Endothelial cell of umbilical vein (primary cell): ENCODE measurements around the gene OR13J1. TPM values are rescaled to one million over a fixed set of nuclear protein-coding genes. Genes with fewer than 3 reads are reported as not detected.

ENCODE experiments used
- BruUV-seq: library from RNA; stranded (reverse); fragments of 400-500 nt; replicated peaks from 2 replicates; lab custom pipeline; 2021; lab: Mats Ljungman, UMichigan
- CTCF ChIA-PET: fragments of 300-600, 350-600 bp; sonication (Branson Sonifier 250); formaldehyde crosslinking; loops from one replicate; lab custom pipeline; 2021; ENCODE audit warnings: antibody characterized with exemption, inconsistent platforms; lab: Charles Lee
- POLR2A ChIA-PET: fragments of 300-600, 350-600 bp; sonication (Branson Sonifier 250); formaldehyde crosslinking; loops from one replicate; lab custom pipeline; 2021; ENCODE audit warnings: antibody characterized with exemption, inconsistent platforms; lab: Charles Lee
- DNase-seq: peaks from one replicate; pipeline ENCODE4 v3.0.0-alpha.2; 2011; ENCODE audit warnings: low read depth, low spot score
- FAIRE-seq: peaks from 2 replicates; lab custom pipeline; 2011; peaks lifted over from hg19 to GRCh38; lab: Jason Lieb, UNC
- H2AFZ ChIP-seq: 2 replicates; pipeline ENCODE4 v1.6.0; 2012; ENCODE audit warnings: low read depth, low read length, control low read depth, inconsistent platforms
- H3K27ac ChIP-seq: 2 replicates; pipeline ENCODE4 v1.5.1; 2011; ENCODE audit warnings: low read depth, mild to moderate bottlenecking, control low read depth, low read length, moderate library complexity; ENCODE audit not compliant: insufficient read depth
- H3K27me3 ChIP-seq, 2 experiments: 2 replicates each; pipeline versions ENCODE4 v1.6.0 to v1.6.1; 2011; ENCODE audit warnings: low read length in 2 of 2, mixed read lengths in 1 of 2; ENCODE audit not compliant: control insufficient read depth in 2 of 2, insufficient read depth in 2 of 2
- H3K36me3 ChIP-seq, 2 experiments: 2 replicates in 1 of 2; 3 replicates in 1 of 2; pipeline ENCODE4 v1.5.1; 2011; ENCODE audit warnings: low read length in 2 of 2, mild to moderate bottlenecking in 1 of 2, moderate library complexity in 1 of 2; ENCODE audit not compliant: control insufficient read depth in 2 of 2, insufficient read depth in 2 of 2; ENCODE audit errors: extremely low read depth in 1 of 2
- H3K4me1 ChIP-seq: 3 replicates; pipeline ENCODE4 v1.5.1; 2011; ENCODE audit warnings: mild to moderate bottlenecking, low read length; ENCODE audit not compliant: control insufficient read depth, insufficient read depth; ENCODE audit errors: extremely low read depth
- H3K4me2 ChIP-seq: 2 replicates; pipeline ENCODE4 v1.6.1; 2011; ENCODE audit warnings: low read length, control low read depth, mixed read lengths; ENCODE audit not compliant: insufficient read depth
- H3K4me3 ChIP-seq, 3 experiments: fragments of 200-600 bp in 1 of 3; sonication (generic), shearing (Covaris generic) in 1 of 3; replicated peaks in 1 of 3; 2 replicates each; pipeline ENCODE4 v1.5.1; 2011 to 2016; ENCODE audit warnings: control low read depth in 3 of 3, low read length in 3 of 3, mild to moderate bottlenecking in 2 of 3, inconsistent platforms in 1 of 3, low read depth in 1 of 3, moderate library complexity in 1 of 3; ENCODE audit not compliant: insufficient read depth in 1 of 3
- H3K79me2 ChIP-seq: 2 replicates; pipeline ENCODE4 v1.6.0; 2012; ENCODE audit warnings: low read length, inconsistent platforms; ENCODE audit not compliant: control insufficient read depth, insufficient read depth
- H3K9ac ChIP-seq: replicated peaks from 2 replicates; pipeline ENCODE3; 2011; ENCODE audit warnings: low read length, control low read depth; ENCODE audit not compliant: insufficient read depth; ENCODE audit errors: extremely low read depth
- H3K9me1 ChIP-seq: replicated peaks from 3 replicates; pipeline ENCODE4 v1.6.0; 2011; ENCODE audit warnings: mild to moderate bottlenecking, low read length; ENCODE audit not compliant: control insufficient read depth, insufficient read depth; ENCODE audit errors: extremely low read depth
- H3K9me3 ChIP-seq: replicated peaks from 2 replicates; pipeline ENCODE4 v1.5.1; 2012; ENCODE audit warnings: low read length, inconsistent platforms; ENCODE audit not compliant: control insufficient read depth, insufficient read depth
- H4K20me1 ChIP-seq: replicated peaks from 2 replicates; pipeline ENCODE3; 2011; ENCODE audit warnings: mild to moderate bottlenecking, low read length; ENCODE audit not compliant: control insufficient read depth, insufficient read depth; ENCODE audit errors: extremely low read depth
- EZH2 ChIP-seq: IDR thresholded peaks from 2 replicates; pipeline ENCODE4 v1.6.1; 2012; ENCODE audit warnings: borderline replicate concordance, low read depth, mild to moderate bottlenecking, moderate library complexity, low read length, inconsistent platforms; ENCODE audit not compliant: severe bottlenecking
- FOS ChIP-seq: IDR thresholded peaks from 2 replicates; pipeline ENCODE4 v1.6.1; 2011; ENCODE audit warnings: mild to moderate bottlenecking, low read length, moderate library complexity, borderline replicate concordance; ENCODE audit not compliant: insufficient read depth
- JUN ChIP-seq: IDR thresholded peaks from 2 replicates; pipeline ENCODE4 v1.6.1; 2011; ENCODE audit warnings: borderline replicate concordance, low read depth; ENCODE audit not compliant: insufficient read length, insufficient read depth
- MYC ChIP-seq: IDR thresholded peaks from one replicate; pipeline ENCODE4 v1.6.1; 2011; ENCODE audit warnings: mild to moderate bottlenecking, low read depth, low read length
- POLR2AphosphoS5 ChIP-seq: IDR thresholded peaks from 2 replicates; pipeline ENCODE4 v1.6.1; 2012; ENCODE audit warnings: low read depth, mild to moderate bottlenecking, control low read depth, low read length, moderate library complexity; ENCODE audit not compliant: insufficient read depth
- dilution Hi-C: fragments of 300-500 bp; cut with MboI; formaldehyde crosslinking; loops from one replicate; pipeline ENCODE4 v1.15.0; 2019; ENCODE audit warnings: low sequenced_read_pairs; ENCODE audit not compliant: extremely low pct_ligation_motif_present
- intact Hi-C: fragments of 100-400 bp; cut with micrococcal nuclease; formaldehyde crosslinking; loops from one replicate; pipeline ENCODE4 v1.10.0; 2022
- polyA plus RNA-seq, 4 experiments: library from polyadenylated mRNA; depleted of rRNA in 3 of 4; stranded (reverse) in 3 of 4; unstranded in 1 of 4; fragments of >200 nt; gene quantifications; 2 replicates each; pipeline versions ENCODE4 v1.2.1 to v1.2.3, GENCODE V29; 2011 to 2012; ENCODE audit warnings: missing spikeins in 1 of 4
- total RNA-seq: library from RNA; stranded (reverse); gene quantifications from 2 replicates; pipeline ENCODE4 v1.2.3, GENCODE V29; 2021
- TF ChIP-seq, protein P1 (sequence below), 2 donors: IDR thresholded peaks; 1 replicate in 1 of 2; 2 replicates in 1 of 2; pipeline ENCODE4 v1.5.1; 2011; ENCODE audit warnings: low read length in 2 of 2, mild to moderate bottlenecking in 2 of 2, moderate library complexity in 2 of 2, control low read depth in 1 of 2, inconsistent platforms in 1 of 2, low read depth in 1 of 2; ENCODE audit not compliant: insufficient read depth in 1 of 2; ENCODE audit errors: extremely low read depth in 1 of 2

The OR13J1 gene
- total and polyA plus RNA-seq, 2 donors (not counting 3 experiments of a cell fraction or from before 2014, with no cell fraction given) = not detected

DNA sequence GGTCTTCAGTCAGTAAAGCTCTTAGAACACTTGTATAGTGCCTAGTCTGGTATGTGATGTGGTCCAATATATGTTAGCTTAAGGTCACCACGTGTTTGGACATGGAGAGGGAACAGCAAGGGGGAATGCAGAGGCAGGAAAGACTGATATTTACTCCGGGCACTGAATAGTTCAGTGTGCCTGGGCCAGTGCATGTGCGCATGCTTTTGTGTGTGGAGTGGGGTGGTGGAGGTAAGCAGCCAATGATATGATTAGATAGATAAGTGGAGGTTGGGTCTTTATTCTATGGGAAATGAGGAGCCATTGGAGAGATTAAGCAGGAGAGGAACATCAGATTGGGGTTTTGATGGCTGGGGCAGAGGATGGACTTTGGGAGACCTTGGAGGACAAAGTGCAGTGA lies 14.0 kb downstream of the OR13J1 start:
- intact Hi-C loops (no loop called here), dilution Hi-C loops (no loop called here)
- no peak overlapping the region for H3K4me3 ChIP-seq
- no peaks in the 10 kb centered on the region for H3K79me2 ChIP-seq
- ChIA-PET CTCF (interaction anchor here (0.9 to 4.3 kb wide), 9 partner anchors 9 to 66 kb away, joined by 3 to 20 read pairs (median 5); partner anchors contain the start of genes FAM221B and TMEM8B), POLR2A (no interaction called here)
- no peak overlapping the region for H3K27ac ChIP-seq
- no peaks in the 10 kb centered on the region for H4K20me1 ChIP-seq
- H3K4me1 ChIP-seq = no peaks in the 10 kb centered on the region
- H3K4me2 ChIP-seq = no peak overlapping the region
- DNase-seq (no peak), FAIRE-seq (no peak)
- no peaks in the 10 kb centered on the region for H3K36me3 ChIP-seq
- peaks cover 24 to 43% of the 10 kb centered on the region in 2 experiments for H3K27me3 ChIP-seq
- TF ChIP-seq FOS = no peak
- TF ChIP-seq POLR2AphosphoS5 = no peak
- TF ChIP-seq JUN = no peak
- TF ChIP-seq, protein P1, sequence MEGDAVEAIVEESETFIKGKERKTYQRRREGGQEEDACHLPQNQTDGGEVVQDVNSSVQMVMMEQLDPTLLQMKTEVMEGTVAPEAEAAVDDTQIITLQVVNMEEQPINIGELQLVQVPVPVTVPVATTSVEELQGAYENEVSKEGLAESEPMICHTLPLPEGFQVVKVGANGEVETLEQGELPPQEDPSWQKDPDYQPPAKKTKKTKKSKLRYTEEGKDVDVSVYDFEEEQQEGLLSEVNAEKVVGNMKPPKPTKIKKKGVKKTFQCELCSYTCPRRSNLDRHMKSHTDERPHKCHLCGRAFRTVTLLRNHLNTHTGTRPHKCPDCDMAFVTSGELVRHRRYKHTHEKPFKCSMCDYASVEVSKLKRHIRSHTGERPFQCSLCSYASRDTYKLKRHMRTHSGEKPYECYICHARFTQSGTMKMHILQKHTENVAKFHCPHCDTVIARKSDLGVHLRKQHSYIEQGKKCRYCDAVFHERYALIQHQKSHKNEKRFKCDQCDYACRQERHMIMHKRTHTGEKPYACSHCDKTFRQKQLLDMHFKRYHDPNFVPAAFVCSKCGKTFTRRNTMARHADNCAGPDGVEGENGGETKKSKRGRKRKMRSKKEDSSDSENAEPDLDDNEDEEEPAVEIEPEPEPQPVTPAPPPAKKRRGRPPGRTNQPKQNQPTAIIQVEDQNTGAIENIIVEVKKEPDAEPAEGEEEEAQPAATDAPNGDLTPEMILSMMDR (IDR thresholded peaks at IDR 0.05; ENCODE audit: extremely low read depth in 1 of 2, insufficient read depth in 1 of 2, low read depth in 1 of 2, low read length in 2 of 2) = no peak
- no peak for TF ChIP-seq EZH2
- no peak for TF ChIP-seq MYC
- no peak overlapping the region for H2AFZ ChIP-seq
- no peaks in the 10 kb centered on the region for H3K9me1 ChIP-seq
- no peaks in the 10 kb centered on the region for H3K9me3 ChIP-seq
- no TSS peak for BruUV-seq
- no peak overlapping the region for H3K9ac ChIP-seq
